Measurements from ENCODE around the gene RGPD6.
"Not testable (repeated sequence)": the region's sequence is repeated elsewhere in the genome, so short reads cannot be mapped to it uniquely, and the experiment has no call there.

RGPD6 gene

DNA sequence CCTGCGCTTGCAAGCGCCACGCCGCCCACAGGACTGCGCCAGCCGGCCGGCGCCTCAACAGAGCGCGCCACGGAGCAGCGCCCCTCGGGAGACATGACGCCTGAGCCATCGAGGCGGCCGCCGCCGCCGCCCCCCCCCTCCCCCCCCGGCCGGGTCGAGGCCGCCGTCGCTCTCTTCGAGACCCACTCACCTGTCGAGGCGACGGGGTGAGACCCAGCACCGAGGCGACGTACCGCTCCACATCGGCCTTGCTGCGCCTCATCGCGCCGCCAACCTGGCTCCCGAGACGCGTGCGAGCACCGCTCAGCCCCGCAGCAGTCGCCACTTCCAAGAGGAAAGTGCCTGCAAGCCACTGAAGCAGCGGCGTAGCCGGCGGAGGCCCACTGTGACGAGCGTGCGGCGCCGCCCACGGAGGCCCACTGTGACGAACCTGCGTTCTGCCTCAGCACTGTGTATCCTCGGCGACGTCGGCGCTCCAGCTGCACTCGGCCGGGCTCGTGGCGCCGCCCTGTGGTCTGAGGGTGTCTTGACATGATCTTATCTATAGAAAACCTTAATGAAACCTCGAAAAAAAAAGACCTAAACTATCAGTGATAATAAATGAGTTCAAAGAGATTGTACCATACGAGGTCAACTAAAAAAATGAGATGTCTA, at the start of gene RGPD6:
RGPD6 (minus strand) TSS at position 460 of the 654 bp plus-strand sequence; CDS start at position 262, 198 bp downstream.
- H3K27ac Mint-ChIP-seq; H3K36me3 Mint-ChIP-seq (ENCODE audit: low read depth): not testable (repeated sequence)

DNA sequence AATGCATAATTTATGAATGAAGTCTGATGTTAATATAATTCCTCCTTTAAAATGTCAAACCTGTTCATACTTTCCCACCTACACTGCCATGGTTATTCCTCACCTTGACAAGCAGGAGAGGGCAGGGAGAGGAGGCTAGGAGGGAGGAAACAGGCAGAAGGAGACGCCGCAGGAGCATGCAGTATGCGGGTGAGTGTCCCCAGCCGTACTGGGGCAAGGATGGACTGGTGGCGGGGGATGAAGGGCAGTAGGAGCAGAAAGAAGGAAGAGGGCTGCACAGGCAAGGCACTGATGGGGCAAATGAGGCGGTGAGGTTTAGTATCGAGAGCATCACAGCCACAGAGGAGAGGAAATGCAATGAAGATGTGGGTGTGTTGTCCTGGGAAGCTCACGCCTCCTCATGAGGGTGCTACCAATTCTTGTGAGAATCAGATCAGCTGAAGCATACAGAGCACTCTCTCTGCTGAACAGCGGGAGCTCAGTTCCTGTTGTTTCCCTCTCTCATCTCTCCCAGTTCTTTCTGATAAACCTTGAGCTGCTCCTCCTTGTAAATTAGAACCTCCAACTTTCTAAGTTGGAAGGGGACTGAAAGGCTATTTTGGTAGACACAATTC, 42.4 kb upstream of the RGPD6 start:
- not testable (repeated sequence) for H3K36me3 Mint-ChIP-seq (ENCODE audit: low read depth); H3K4me1 Mint-ChIP-seq (ENCODE audit: low read depth); H3K4me3 Mint-ChIP-seq; H3K27ac Mint-ChIP-seq; H3K27me3 Mint-ChIP-seq; H3K9me3 Mint-ChIP-seq

More for the DNA sequence above, at the start of gene RGPD6:
- H3K4me3 Mint-ChIP-seq; H3K27me3 Mint-ChIP-seq; H3K9me3 Mint-ChIP-seq; H3K4me1 Mint-ChIP-seq (ENCODE audit: low read depth): not testable (repeated sequence)

DNA sequence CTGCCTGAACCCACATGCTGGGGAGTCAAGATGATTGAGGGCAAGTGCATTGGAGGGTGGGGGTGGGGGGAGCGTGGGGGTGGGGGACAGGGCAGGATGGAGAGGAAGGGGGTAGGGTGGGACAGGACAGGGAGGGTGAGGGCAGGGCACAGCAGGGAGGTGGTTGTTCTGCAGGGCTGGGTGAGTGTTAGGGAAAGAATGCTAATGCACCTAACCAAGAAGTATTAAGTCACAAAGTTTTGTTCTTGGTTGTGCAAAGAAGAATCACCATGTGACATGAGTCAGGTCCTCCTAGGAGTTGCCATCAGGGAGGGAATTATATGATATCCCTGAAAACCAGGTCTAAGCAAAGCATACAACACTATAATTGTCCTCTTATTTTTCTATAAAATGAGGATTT, 36.9 kb upstream of the RGPD6 start:
- H3K27me3 Mint-ChIP-seq; H3K4me3 Mint-ChIP-seq; H3K27ac Mint-ChIP-seq; H3K9me3 Mint-ChIP-seq; H3K36me3 Mint-ChIP-seq (ENCODE audit: low read depth); H3K4me1 Mint-ChIP-seq (ENCODE audit: low read depth): not testable (repeated sequence)

DNA sequence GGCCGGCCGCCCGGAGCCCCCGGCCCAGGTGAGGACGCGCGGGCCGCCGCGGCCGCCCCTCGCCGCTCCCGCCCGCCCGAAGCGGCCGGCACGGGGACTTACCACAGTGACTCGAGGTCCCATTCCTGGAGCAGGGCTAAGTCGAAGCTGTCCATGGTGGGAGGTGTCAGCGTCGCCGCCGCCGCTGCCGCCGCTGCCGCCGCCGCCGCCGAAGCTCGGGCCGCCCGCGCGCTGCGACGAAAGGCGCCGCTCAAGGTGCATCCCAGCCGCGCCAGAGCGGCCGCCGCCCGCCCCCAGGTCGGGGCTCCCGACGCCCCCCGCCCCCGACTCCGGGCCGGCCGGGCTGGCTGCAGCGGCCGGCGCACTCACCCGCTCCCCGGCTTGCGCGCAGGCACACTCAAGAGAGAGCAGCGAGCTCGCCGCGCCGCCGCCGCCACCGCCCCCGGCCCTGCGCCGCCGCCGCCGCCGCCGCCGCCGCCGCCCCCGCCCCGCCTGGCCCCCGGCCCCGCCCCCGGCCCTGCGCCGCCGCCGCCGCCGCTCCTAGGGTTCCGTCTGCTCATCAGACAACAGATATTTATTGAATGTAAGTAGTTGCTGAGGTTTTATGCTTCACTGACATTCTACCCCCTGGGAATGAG, 33.7 kb upstream of the RGPD6 start:
- not testable (repeated sequence) for H3K9me3 Mint-ChIP-seq; H3K36me3 Mint-ChIP-seq (ENCODE audit: low read depth); H3K4me1 Mint-ChIP-seq (ENCODE audit: low read depth); H3K4me3 Mint-ChIP-seq; H3K27ac Mint-ChIP-seq; H3K27me3 Mint-ChIP-seq

DNA sequence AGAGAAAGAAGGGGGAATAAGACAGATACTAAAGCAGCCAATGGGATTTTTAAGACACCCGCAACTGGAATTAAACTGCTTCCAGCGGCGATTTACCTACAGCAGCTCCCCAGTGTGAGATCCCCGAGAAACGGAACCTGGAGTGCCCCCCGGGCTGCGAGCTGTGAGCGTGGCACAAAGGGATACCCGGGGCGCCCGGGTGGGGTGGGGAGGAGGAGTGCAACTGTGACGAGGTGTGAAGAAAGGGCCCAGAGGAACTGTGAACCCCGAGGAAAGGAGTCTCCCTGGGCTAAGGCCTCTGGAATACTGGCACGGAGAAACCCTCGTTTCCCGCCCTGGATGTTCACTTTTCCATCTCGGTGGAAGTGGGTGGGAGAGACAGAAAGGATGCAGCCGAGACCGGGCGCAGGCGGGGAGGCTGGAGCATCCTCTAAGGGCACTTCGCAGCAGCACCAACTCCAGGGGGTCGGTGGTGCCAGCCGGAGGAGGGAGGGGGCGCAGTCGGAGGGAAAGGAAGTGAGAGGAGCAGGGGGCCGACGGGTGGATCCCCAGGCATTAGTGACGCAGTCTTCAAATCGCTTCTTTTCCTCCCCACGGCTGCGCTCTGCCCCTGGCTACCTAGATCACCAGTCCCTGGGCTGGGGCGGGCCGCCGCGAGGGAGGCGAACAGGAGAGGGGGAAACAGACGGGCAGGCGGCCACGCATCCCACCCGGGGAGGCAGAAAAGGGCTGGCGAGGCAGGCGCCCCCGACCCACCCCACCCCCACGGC, 33.0 kb upstream of the RGPD6 start:
- H3K27me3 Mint-ChIP-seq; H3K27ac Mint-ChIP-seq; H3K9me3 Mint-ChIP-seq; H3K4me3 Mint-ChIP-seq; H3K4me1 Mint-ChIP-seq (ENCODE audit: low read depth); H3K36me3 Mint-ChIP-seq (ENCODE audit: low read depth): not testable (repeated sequence)

DNA sequence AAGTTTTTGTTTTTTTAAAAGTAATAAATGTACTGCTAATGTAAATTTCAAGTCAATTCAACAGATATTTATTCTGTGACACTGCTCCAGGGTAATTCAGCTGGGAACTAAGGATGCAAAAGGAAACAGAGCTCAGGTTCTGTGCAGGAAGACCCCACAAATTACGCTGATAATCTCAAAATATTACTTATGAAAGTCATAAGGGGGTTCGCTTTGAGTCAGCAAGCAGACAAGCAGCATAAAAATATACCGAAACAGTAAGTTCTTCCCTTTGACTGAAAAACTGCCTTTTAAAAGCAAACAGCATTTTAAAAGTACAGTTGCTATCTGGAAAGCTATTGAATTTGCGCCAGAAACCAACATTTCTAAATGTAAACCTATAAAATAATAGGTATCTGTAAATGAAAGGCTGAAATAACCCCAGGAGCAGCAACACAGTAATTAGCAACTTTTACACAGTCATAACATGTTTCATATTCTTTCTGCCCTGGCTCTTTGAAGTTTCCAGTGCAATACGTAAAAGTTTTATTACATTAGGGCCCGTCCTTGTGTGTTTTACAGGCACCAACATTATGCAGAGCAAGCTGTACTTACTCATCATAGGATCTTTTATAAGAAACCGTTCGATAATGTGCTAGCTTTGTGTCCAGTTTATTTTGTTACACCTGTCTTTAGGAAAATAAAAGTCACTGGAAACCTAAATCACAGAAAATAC, 31.9 kb upstream of the RGPD6 start:
- H3K27ac Mint-ChIP-seq; H3K4me1 Mint-ChIP-seq (ENCODE audit: low read depth); H3K36me3 Mint-ChIP-seq (ENCODE audit: low read depth); H3K4me3 Mint-ChIP-seq; H3K9me3 Mint-ChIP-seq; H3K27me3 Mint-ChIP-seq: not testable (repeated sequence)

DNA sequence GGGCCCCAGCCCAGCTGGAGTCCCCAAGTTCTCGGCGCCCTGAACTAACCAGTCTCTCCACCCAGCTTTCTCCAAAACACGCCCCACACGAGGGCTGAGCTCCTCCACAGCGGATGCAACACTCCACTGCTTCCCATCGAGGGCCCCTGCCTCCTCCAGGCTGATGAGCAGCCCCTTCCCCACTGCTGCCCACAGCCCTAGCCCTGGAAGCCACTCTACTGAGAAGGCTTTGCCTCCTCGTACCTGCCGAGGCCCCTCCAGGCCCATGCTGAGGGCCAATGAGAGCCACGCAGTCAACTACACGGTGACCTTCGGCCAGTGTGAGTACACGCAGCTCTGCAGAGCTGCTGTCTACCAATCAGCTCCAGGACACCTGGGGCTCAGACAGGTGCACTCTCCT, 28.0 kb upstream of the RGPD6 start:
- not testable (repeated sequence) for H3K36me3 Mint-ChIP-seq (ENCODE audit: low read depth); H3K27me3 Mint-ChIP-seq; H3K4me3 Mint-ChIP-seq; H3K9me3 Mint-ChIP-seq; H3K27ac Mint-ChIP-seq; H3K4me1 Mint-ChIP-seq (ENCODE audit: low read depth)

DNA sequence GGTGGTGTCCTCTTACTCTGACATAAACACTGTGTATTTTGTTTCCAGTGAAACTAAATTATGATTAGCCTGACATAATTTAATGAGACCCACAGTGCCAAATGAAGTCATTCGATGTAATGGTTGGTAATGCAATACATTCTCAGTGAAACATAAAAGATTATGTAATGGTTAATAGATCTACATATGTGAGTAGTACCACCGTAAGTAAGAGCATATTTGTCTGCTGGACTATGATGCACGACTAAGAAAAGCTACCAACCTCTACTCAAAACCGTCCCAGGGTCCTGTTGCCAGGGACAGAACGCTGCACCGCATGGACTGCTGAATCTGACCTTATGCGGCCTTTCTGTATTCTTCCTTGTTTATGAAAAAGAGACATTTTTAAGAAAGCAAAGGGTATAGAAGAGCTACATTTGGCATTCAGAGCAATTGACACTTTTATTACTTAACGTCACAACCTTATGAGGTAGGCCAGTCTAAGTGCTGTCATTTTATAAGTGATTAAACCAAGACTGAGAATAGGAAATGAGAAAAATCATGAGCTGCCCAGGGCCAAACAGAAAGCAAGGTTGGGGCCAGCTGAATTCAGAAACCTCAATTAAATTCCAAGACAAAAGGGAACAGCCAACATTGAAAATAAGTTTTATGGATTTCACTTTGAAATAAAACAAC, 27.0 kb upstream of the RGPD6 start:
- H3K36me3 Mint-ChIP-seq (ENCODE audit: low read depth); H3K27ac Mint-ChIP-seq; H3K27me3 Mint-ChIP-seq; H3K9me3 Mint-ChIP-seq; H3K4me3 Mint-ChIP-seq; H3K4me1 Mint-ChIP-seq (ENCODE audit: low read depth): not testable (repeated sequence)

DNA sequence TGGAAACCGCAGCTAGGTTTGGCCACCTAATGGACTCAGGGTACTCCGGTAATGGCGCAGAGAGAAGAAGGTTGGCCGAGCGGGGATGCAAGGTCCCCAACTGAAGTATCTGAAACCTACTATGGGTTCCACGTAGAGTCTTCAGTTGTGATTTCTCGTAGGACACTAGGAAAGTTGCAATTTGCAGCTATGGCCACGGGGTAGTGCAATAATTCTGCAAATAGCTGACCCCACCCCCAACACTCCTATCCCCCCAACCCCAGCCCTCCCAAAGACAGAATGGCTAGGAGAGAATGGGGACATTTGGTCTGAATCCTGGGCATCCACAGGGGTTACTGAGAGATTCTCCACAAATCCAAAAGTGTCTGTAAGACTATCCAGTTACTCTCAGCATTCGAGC, 25.1 kb upstream of the RGPD6 start:
- not testable (repeated sequence) for H3K36me3 Mint-ChIP-seq (ENCODE audit: low read depth); H3K4me3 Mint-ChIP-seq; H3K4me1 Mint-ChIP-seq (ENCODE audit: low read depth); H3K27me3 Mint-ChIP-seq; H3K9me3 Mint-ChIP-seq; H3K27ac Mint-ChIP-seq

DNA sequence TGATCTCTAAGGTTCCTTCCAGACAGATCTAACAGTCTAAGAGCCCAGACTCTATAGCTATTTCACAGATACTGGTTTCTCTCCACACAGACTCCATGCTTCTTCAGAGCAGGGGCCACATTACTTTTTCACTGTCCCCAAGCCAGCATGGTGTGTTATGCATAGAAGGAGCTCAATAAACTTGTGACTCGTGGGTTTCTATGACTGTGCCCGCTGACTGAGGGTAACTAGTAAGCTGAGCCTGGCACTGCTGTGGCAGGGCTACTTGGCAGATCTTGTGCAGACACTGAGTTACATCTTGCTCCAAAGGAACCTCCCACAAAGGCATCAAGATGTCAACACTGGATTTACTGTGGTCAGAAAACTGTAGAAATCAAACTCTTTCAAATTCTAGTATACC, 15.0 kb upstream of the RGPD6 start:
- not testable (repeated sequence) for H3K27ac Mint-ChIP-seq; H3K36me3 Mint-ChIP-seq (ENCODE audit: low read depth); H3K4me3 Mint-ChIP-seq; H3K27me3 Mint-ChIP-seq; H3K4me1 Mint-ChIP-seq (ENCODE audit: low read depth); H3K9me3 Mint-ChIP-seq

DNA sequence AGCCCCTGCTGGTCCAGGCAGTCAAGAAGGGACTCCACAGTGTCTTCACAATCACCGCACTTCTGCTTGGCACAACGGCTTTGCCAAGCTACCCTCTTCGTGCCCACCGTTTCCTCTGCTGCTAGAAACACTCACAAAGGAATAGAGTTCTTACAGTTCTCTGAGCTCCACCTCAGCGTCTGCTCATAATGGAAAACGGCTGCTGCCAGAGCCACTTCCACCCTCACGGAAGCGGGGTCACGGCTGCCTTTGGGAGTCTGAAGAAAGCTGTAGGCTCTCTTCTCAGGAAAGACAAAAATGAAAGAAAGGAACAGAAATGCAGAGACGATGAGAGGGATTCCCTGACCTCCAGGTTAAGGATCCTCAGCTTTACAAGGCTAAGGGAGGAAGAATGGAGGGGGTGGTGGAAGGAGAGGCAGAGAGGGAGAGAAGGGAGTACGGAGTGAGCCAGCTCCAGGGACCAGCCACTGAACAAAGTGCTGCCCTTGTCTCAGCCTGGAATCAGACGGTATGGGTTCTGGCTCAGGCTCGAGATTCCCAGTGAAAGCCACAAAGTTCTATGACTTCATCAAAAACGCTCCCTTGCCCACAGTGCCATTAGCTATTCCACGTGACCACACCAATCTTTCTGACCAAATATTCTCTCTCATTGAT, 12.8 kb upstream of the RGPD6 start:
- not testable (repeated sequence) for H3K4me3 Mint-ChIP-seq; H3K27ac Mint-ChIP-seq; H3K4me1 Mint-ChIP-seq (ENCODE audit: low read depth); H3K27me3 Mint-ChIP-seq; H3K36me3 Mint-ChIP-seq (ENCODE audit: low read depth); H3K9me3 Mint-ChIP-seq

DNA sequence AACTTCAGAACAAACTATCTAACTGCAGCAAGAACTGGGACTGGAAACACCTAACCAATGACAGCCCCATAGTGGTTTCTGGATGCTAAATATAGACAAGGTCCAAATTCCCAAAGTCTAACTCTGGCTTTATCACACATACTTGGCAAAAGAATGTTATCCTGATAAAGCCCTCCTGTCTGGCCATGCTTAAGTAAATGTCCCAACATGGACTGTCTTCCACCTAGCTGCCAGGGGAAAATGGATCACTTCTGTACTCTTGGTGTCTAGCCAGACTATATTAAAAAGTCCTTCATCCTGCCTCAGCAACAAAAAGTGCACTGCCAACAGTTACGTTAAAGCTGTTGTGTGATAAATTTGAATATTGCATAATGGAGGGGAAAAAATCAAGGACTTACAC, 11.5 kb upstream of the RGPD6 start:
- H3K4me3 Mint-ChIP-seq; H3K27me3 Mint-ChIP-seq; H3K4me1 Mint-ChIP-seq (ENCODE audit: low read depth); H3K36me3 Mint-ChIP-seq (ENCODE audit: low read depth); H3K9me3 Mint-ChIP-seq; H3K27ac Mint-ChIP-seq: not testable (repeated sequence)

DNA sequence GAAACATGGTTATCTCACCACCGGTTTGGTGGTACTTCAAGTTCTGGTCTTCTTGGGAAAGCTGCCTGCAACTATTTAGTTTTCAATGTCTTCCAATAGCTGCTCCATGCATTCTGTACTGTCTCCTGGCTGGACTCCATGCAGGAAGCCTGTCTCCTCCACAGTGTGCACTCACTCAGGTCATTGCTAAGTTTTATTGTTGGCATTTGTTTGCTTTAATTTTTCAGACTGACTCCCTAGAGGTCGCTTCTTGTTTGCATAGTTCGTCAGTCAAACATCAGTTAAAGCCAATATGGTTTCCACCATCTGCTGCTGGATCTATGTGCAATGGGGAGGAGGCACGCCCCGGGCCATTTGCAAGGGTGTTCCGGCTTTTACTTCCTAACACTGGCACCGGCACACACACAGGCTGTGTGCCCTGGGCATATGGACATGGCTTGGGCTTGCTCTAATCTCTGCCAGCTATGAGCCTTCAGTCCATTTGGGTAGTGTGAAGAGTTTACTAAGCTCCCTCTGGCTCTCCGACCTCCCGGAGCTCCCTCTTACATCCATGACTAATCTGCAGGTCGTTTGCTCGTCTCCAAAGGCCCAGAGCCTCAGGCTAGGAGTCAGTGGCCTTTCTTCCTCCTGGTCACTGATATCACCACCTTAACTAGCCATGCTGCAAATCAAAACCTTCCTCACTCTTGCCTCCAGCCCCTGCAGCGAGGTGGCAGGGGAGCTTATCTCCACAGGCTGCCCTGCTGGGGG, 2.4 kb upstream of the RGPD6 start:
- not testable (repeated sequence) for H3K4me1 Mint-ChIP-seq (ENCODE audit: low read depth); H3K27ac Mint-ChIP-seq; H3K4me3 Mint-ChIP-seq; H3K36me3 Mint-ChIP-seq (ENCODE audit: low read depth); H3K27me3 Mint-ChIP-seq; H3K9me3 Mint-ChIP-seq

DNA sequence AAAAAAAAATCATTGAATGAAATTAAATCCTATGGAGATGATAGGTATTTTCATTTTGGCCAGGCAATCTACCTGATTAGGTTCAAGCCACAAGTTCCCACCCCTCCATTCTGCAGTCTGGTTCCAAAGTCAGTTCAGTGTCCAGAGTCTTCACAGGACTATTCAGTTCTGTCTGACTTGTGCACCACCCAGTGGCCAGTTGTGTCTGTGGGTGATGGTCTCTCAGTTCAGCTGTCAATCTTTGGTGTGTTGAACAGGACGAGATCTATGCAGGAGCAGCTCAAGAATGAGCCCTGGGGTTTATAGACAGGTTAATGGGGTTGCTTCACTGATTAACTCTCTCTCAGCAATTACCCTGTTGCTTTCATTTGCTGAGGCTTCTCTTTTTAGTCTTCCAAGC, 1.4 kb upstream of the RGPD6 start:
- not testable (repeated sequence) for H3K4me1 Mint-ChIP-seq (ENCODE audit: low read depth); H3K4me3 Mint-ChIP-seq; H3K27me3 Mint-ChIP-seq; H3K27ac Mint-ChIP-seq; H3K9me3 Mint-ChIP-seq; H3K36me3 Mint-ChIP-seq (ENCODE audit: low read depth)

Measured in stimulated activated naive CD8-positive, alpha-beta T cell treated with anti-CD3 and anti-CD28 coated beads, Interleukin-15, Interleukin-2, amounts not matched to agents 100 ng/mL and 50 ng/mL, for 24 hours (primary cell).